Vagina (tissue), 2 donors: ENCODE results near the gene PI4KA.

Experiments used
- CTCF ChIP-seq, 3 experiments: fragments of 450-650 bp in 2 of 3; fragments of 200-600 bp in 1 of 3; sonication (generic) in 1 of 3; IDR thresholded peaks; one replicate each; pipeline ENCODE4 v1.5.1; 2017 to 2019; ENCODE audit warnings: antibody characterized with exemption in 3 of 3, mild to moderate bottlenecking in 2 of 3, moderate library complexity in 2 of 3
- POLR2A ChIP-seq, 2 donors: fragments of 450-650 bp; IDR thresholded peaks; one replicate each; pipeline ENCODE4 v1.6.1; 2017; ENCODE audit warnings: antibody characterized with exemption in 2 of 2, mild to moderate bottlenecking in 2 of 2, moderate library complexity in 2 of 2
- POLR2AphosphoS5 ChIP-seq, 2 donors: sonication (generic); formaldehyde crosslinking; IDR thresholded peaks; one replicate each; pipeline ENCODE4 v1.9.0; 2017; ENCODE audit warnings: antibody characterized with exemption in 2 of 2, mild to moderate bottlenecking in 2 of 2, low read depth in 1 of 2; ENCODE audit not compliant: insufficient read depth in 1 of 2

- TF ChIP-seq CTCF (IDR thresholded peaks at IDR 0.05) (no peak), POLR2AphosphoS5 (IDR thresholded peaks at IDR 0.05; ENCODE audit: insufficient read depth in 1 of 2, low read depth in 1 of 2) (no peak), POLR2A (IDR thresholded peaks at IDR 0.05) (no peak)
Observed at GRCh38 chr22:20728523-20729190, 130.0 kb downstream of the PI4KA start.
